Colonic mucosa (tissue), 4 donors: ENCODE measurements around the gene PAH. TPM values are rescaled to one million over a fixed set of nuclear protein-coding genes. Genes with fewer than 3 reads are reported as not detected.
A peak's percentile ranks its signal among the peaks of the same experiment; 100 is the strongest.

ENCODE experiments used
- DNase-seq: peaks from one replicate; pipeline ENCODE4 v3.0.0-alpha.2; 2020
- H3K27ac ChIP-seq: fragments of 200-600 bp; one replicate; pipeline ENCODE4 v1.8.0; 2021
- H3K27me3 ChIP-seq: fragments of 200-600 bp; one replicate; pipeline ENCODE4 v1.8.0; 2021
- H3K36me3 ChIP-seq: fragments of 200-600 bp; one replicate; pipeline ENCODE4 v1.8.0; 2021
- H3K4me1 ChIP-seq: fragments of 200-600 bp; one replicate; pipeline ENCODE4 v1.8.0; 2021; ENCODE audit warnings: mild to moderate bottlenecking
- H3K4me3 ChIP-seq: fragments of 200-600 bp; one replicate; pipeline ENCODE4 v1.8.0; 2021
- H3K9ac ChIP-seq, 2 donors: one replicate each; pipeline ENCODE4 v1.7.0; 2013; ENCODE audit warnings: control low read depth in 2 of 2, low read depth in 2 of 2, low read length in 2 of 2
- H3K9me3 ChIP-seq: fragments of 200-600 bp; one replicate; pipeline ENCODE4 v1.8.0; 2021
- intact Hi-C: fragments of 100-400 bp; cut with DNase I; formaldehyde crosslinking; loops from one replicate; pipeline ENCODE4 v1.14.1; 2022
- total RNA-seq, 2 donors: library from RNA; stranded (reverse); fragmentation: NEBNext Ultra II Directional in 1 of 2; extraction: Animal tissue kit (Norgen Biotek cat#: 25700) in 1 of 2; gene quantifications; one replicate each; pipeline ENCODE4 v1.2.1, GENCODE V29; 2021
- TF ChIP-seq, protein P1 (sequence below): fragments of 200-600 bp; IDR thresholded peaks from one replicate; pipeline ENCODE4 v1.8.0; 2022; ENCODE audit warnings: antibody characterized with exemption, mild to moderate bottlenecking
- donor health status: healthy.
- donor health status: DM: no; HTN: no; CAD: no.
- donor health status: DM: no; HTN: no; CAD: no.

The PAH gene
- total RNA-seq, 2 donors from 2014 or later: 0.11 to 1.3 TPM

DNA sequence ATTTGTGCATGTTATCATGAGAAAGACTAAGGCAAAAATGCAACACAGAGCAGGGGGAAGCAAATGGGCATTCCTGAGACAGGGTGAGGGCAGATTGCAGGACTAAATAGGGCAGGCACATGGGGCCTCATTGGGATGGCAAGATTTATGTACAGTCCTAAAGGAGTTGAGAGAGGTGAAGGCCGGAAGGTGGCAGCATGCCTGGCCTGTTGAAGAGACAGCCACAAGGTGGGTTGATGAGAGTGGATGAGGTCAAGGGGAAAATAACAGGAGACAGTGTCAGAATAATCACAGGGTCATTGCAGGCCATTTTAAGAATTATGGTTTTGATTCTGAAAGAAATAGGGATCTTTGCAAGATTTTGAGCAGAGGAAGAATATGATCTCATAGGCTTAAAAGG lies 21.0 kb downstream of the PAH start:
- TF ChIP-seq, protein P1, sequence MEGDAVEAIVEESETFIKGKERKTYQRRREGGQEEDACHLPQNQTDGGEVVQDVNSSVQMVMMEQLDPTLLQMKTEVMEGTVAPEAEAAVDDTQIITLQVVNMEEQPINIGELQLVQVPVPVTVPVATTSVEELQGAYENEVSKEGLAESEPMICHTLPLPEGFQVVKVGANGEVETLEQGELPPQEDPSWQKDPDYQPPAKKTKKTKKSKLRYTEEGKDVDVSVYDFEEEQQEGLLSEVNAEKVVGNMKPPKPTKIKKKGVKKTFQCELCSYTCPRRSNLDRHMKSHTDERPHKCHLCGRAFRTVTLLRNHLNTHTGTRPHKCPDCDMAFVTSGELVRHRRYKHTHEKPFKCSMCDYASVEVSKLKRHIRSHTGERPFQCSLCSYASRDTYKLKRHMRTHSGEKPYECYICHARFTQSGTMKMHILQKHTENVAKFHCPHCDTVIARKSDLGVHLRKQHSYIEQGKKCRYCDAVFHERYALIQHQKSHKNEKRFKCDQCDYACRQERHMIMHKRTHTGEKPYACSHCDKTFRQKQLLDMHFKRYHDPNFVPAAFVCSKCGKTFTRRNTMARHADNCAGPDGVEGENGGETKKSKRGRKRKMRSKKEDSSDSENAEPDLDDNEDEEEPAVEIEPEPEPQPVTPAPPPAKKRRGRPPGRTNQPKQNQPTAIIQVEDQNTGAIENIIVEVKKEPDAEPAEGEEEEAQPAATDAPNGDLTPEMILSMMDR: no peak

DNA sequence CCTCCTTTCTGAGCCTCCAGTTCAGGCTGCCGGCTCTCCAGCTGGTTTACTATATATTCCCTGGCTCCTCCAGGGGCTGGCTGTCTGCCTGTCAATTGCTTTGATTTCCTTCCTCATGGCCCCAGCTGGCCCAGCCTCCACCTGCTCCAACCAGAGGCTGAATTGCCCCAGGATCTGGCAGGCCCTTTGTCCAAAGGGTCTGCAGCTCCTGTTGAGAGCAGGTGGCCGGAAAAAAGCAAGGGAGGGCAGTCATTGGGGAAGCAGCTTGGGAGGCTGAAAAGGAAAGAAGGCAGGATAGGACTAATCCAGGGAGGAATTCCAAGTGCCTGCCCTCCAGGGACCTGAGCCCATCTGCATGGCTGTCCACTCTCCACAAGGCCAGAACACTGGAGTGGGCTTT lies 25.3 kb downstream of the PAH start:
- DNase-seq: no peak
- no peaks in the 10 kb centered on the region for H3K4me1 ChIP-seq
- H3K27me3 ChIP-seq: no peaks in the 10 kb centered on the region
- H3K9me3 ChIP-seq: no peaks in the 10 kb centered on the region
- H3K9ac ChIP-seq: no peak overlapping the region
- TF ChIP-seq, protein P1: no peak
- intact Hi-C loops: no loop called here
- no peaks in the 10 kb centered on the region for H3K36me3 ChIP-seq
- H3K27ac ChIP-seq: no peak overlapping the region
- no peak overlapping the region for H3K4me3 ChIP-seq

More for the DNA sequence above, 21.0 kb downstream of the PAH start:
- H3K27ac ChIP-seq: no peak overlapping the region
- H3K9me3 ChIP-seq: no peaks in the 10 kb centered on the region
- no peaks in the 10 kb centered on the region for H3K27me3 ChIP-seq
- no peak overlapping the region for H3K9ac ChIP-seq
- H3K4me1 ChIP-seq: no peaks in the 10 kb centered on the region
- H3K4me3 ChIP-seq: no peak overlapping the region
- intact Hi-C loops: no loop called here
- no peak for DNase-seq
- H3K36me3 ChIP-seq: no peaks in the 10 kb centered on the region

GRCh38 chr12:102888511-102888910 lies 28.5 kb downstream of the PAH start:
- DNase-seq: no peak
- Histone ChIP-seq H3K27ac (no peak overlapping the region), H3K27me3 (no peaks in the 10 kb centered on the region), H3K9me3 (no peaks in the 10 kb centered on the region), H3K9ac (no peak overlapping the region), H3K36me3 (no peaks in the 10 kb centered on the region), H3K4me3 (no peak overlapping the region), H3K4me1 (no peaks in the 10 kb centered on the region)
- TF ChIP-seq, protein P1: no peak
- intact Hi-C loops: no loop called here

DNA sequence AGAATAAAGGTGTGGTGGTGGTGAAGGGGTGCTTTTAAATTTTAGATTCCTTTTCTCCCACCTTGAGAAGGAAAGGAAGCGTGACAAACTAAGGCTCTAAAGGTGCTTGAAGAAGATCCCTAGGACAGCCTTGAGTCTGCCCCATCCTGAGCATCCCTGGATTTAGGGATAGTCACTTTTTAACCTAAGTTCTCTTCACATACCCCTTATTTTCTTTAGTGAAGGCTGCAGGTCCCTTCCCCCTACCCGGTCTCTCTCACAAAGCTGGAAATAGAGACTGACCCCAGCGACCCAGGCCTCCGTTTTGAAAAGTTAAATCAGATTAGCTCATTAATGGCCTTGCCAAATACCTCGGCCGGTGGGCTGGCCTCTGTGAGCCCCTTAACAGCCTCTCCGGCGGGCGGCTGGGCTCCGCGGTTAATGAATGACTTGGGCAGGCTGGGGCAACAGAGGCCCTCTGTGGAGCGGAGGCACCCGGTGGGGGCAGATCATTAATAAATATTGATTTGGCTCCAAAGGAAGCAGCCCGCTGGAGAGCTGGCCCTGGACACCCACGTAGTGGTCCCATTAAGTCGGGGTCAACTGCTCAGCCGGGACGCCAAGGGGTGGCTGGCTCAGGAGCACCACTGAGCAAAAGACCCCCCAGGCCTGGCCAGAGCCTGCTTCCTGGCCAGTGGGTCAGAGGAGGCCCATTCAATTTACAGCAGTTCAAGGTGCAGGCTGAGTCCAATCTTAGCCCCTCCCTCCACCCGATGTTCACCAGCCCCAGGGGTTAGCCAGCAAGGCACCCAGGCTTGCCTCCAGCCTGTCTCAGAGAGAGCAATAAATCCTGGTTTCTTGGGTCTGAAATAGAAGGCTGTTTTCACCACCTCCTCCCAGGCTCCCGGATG lies 31.8 kb downstream of the PAH start:
- intact Hi-C loops: no loop called here

GRCh38 chr12:102883204-102883799 lies 33.7 kb downstream of the PAH start:
- H3K9me3 ChIP-seq: no peaks in the 10 kb centered on the region
- no peaks in the 10 kb centered on the region for H3K27me3 ChIP-seq
- H3K4me1 ChIP-seq: no peaks in the 10 kb centered on the region
- H3K4me3 ChIP-seq: no peak overlapping the region
- no peak overlapping the region for H3K9ac ChIP-seq
- intact Hi-C loops: loop anchor here (2.0 kb wide), 1 partner anchor 665 kb away; no protein-coding TSS in a partner anchor
- H3K36me3 ChIP-seq: no peaks in the 10 kb centered on the region
- TF ChIP-seq, protein P1: peak; percentile 78
- peak; percentile 37 for DNase-seq
- no peak overlapping the region for H3K27ac ChIP-seq

More for the DNA sequence above, 31.8 kb downstream of the PAH start:
- Histone ChIP-seq H3K27me3 (no peaks in the 10 kb centered on the region), H3K9ac (no peak overlapping the region), H3K9me3 (no peaks in the 10 kb centered on the region), H3K4me3 (no peak overlapping the region), H3K36me3 (no peaks in the 10 kb centered on the region), H3K4me1 (no peaks in the 10 kb centered on the region), H3K27ac (no peak overlapping the region)
- DNase-seq: no peak
- TF ChIP-seq, protein P1: no peak
